ENCODE data around the gene KPRP. TPM values are rescaled to one million over a fixed set of nuclear protein-coding genes. Genes with fewer than 3 reads are reported as not detected.

KPRP gene
- total and polyA plus RNA-seq, 2 experiments from 2014 or later: not detected

DNA sequence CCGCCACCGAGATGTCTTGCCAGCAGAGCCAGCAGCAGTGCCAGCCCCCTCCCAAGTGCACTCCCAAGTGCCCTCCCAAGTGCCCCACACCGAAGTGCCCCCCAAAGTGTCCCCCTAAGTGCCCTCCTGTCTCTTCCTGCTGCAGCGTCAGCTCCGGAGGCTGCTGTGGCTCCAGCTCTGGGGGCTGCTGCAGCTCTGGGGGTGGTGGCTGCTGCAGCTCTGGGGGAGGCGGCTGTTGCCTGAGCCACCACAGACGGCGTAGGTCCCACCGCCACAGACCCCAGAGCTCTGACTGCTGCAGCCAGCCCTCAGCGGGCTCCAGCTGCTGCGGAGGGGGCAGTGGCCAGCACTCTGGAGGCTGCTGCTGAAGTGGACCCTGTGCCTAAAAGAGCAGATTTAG, 18.5 kb downstream of the KPRP start:
- no peak overlapping the region for H2AFZ ChIP-seq
- no peaks in the 10 kb centered on the region for H3K4me1 ChIP-seq (ENCODE audit: insufficient read depth)
- peaks cover 5% of the 10 kb centered on the region; the same call in 2 of the 3 replicates for H3K9me3 Mint-ChIP-seq
- H3K4me3 Mint-ChIP-seq: no peak overlapping the region
- H3K79me2 ChIP-seq (replicated peaks; ENCODE audit: insufficient read depth): no peaks in the 10 kb centered on the region
- H3K27ac Mint-ChIP-seq: no peak overlapping the region
- no peak overlapping the region for H3K4me2 ChIP-seq
- H3K27me3 Mint-ChIP-seq (ENCODE audit: insufficient read depth, low read depth, poor library complexity): peaks cover 8% of the 10 kb centered on the region
- no peaks in the 10 kb centered on the region for H3K27me3 ChIP-seq (ENCODE audit: insufficient read depth)
- TF ChIP-seq CTCF (conservative IDR thresholded peaks at IDR 0.05; ENCODE audit: low read depth in 2 of 2): no peak
- no peak for TF ChIP-seq JUNB (IDR thresholded peaks at IDR 0.05; ENCODE audit: unreplicated experiment)
- TF ChIP-seq CREB1 (CRISPR knock-in tag; IDR thresholded peaks at IDR 0.05; ENCODE audit: low read depth): no peak
- TF ChIP-seq EZH2phosphoT487 (IDR thresholded peaks at IDR 0.05; ENCODE audit: unreplicated experiment): no peak
- TF ChIP-seq, protein P1, sequence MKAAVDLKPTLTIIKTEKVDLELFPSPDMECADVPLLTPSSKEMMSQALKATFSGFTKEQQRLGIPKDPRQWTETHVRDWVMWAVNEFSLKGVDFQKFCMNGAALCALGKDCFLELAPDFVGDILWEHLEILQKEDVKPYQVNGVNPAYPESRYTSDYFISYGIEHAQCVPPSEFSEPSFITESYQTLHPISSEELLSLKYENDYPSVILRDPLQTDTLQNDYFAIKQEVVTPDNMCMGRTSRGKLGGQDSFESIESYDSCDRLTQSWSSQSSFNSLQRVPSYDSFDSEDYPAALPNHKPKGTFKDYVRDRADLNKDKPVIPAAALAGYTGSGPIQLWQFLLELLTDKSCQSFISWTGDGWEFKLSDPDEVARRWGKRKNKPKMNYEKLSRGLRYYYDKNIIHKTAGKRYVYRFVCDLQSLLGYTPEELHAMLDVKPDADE (IDR thresholded peaks at IDR 0.05): no peak
- TF ChIP-seq POLR2AphosphoS5 (IDR thresholded peaks at IDR 0.05; ENCODE audit: low read depth): no peak
- TF ChIP-seq ZNF331 (CRISPR knock-in tag; IDR thresholded peaks at IDR 0.05; ENCODE audit: low read depth): no peak
- TF ChIP-seq EZH2 (IDR thresholded peaks at IDR 0.05; ENCODE audit: low read depth, unreplicated experiment): no peak
- TF ChIP-seq STAT1 (IDR thresholded peaks at IDR 0.05; ENCODE audit: unreplicated experiment): no peak
- TF ChIP-seq, protein P2, sequence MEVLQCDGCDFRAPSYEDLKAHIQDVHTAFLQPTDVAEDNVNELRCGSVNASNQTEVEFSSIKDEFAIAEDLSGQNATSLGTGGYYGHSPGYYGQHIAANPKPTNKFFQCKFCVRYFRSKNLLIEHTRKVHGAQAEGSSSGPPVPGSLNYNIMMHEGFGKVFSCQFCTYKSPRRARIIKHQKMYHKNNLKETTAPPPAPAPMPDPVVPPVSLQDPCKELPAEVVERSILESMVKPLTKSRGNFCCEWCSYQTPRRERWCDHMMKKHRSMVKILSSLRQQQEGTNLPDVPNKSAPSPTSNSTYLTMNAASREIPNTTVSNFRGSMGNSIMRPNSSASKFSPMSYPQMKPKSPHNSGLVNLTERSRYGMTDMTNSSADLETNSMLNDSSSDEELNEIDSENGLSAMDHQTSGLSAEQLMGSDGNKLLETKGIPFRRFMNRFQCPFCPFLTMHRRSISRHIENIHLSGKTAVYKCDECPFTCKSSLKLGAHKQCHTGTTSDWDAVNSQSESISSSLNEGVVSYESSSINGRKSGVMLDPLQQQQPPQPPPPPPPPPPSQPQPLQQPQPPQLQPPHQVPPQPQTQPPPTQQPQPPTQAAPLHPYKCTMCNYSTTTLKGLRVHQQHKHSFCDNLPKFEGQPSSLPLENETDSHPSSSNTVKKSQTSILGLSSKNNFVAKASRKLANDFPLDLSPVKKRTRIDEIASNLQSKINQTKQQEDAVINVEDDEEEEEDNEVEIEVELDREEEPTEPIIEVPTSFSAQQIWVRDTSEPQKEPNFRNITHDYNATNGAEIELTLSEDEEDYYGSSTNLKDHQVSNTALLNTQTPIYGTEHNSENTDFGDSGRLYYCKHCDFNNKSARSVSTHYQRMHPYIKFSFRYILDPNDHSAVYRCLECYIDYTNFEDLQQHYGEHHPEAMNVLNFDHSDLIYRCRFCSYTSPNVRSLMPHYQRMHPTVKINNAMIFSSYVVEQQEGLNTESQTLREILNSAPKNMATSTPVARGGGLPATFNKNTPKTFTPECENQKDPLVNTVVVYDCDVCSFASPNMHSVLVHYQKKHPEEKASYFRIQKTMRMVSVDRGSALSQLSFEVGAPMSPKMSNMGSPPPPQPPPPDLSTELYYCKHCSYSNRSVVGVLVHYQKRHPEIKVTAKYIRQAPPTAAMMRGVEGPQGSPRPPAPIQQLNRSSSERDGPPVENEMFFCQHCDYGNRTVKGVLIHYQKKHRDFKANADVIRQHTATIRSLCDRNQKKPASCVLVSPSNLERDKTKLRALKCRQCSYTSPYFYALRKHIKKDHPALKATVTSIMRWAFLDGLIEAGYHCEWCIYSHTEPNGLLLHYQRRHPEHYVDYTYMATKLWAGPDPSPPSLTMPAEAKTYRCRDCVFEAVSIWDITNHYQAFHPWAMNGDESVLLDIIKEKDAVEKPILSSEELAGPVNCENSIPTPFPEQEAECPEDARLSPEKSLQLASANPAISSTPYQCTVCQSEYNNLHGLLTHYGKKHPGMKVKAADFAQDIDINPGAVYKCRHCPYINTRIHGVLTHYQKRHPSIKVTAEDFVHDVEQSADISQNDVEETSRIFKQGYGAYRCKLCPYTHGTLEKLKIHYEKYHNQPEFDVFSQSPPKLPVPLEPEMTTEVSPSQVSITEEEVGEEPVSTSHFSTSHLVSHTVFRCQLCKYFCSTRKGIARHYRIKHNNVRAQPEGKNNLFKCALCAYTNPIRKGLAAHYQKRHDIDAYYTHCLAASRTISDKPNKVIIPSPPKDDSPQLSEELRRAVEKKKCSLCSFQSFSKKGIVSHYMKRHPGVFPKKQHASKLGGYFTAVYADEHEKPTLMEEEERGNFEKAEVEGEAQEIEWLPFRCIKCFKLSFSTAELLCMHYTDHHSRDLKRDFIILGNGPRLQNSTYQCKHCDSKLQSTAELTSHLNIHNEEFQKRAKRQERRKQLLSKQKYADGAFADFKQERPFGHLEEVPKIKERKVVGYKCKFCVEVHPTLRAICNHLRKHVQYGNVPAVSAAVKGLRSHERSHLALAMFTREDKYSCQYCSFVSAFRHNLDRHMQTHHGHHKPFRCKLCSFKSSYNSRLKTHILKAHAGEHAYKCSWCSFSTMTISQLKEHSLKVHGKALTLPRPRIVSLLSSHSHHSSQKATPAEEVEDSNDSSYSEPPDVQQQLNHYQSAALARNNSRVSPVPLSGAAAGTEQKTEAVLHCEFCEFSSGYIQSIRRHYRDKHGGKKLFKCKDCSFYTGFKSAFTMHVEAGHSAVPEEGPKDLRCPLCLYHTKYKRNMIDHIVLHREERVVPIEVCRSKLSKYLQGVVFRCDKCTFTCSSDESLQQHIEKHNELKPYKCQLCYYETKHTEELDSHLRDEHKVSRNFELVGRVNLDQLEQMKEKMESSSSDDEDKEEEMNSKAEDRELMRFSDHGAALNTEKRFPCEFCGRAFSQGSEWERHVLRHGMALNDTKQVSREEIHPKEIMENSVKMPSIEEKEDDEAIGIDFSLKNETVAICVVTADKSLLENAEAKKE (CRISPR knock-in tag; IDR thresholded peaks at IDR 0.05): no peak
- no peak for TF ChIP-seq NANOG (IDR thresholded peaks at IDR 0.05; ENCODE audit: borderline replicate concordance)
- no peak for TF ChIP-seq ZNF114 (CRISPR knock-in tag; IDR thresholded peaks at IDR 0.05)
- TF ChIP-seq, protein P3, sequence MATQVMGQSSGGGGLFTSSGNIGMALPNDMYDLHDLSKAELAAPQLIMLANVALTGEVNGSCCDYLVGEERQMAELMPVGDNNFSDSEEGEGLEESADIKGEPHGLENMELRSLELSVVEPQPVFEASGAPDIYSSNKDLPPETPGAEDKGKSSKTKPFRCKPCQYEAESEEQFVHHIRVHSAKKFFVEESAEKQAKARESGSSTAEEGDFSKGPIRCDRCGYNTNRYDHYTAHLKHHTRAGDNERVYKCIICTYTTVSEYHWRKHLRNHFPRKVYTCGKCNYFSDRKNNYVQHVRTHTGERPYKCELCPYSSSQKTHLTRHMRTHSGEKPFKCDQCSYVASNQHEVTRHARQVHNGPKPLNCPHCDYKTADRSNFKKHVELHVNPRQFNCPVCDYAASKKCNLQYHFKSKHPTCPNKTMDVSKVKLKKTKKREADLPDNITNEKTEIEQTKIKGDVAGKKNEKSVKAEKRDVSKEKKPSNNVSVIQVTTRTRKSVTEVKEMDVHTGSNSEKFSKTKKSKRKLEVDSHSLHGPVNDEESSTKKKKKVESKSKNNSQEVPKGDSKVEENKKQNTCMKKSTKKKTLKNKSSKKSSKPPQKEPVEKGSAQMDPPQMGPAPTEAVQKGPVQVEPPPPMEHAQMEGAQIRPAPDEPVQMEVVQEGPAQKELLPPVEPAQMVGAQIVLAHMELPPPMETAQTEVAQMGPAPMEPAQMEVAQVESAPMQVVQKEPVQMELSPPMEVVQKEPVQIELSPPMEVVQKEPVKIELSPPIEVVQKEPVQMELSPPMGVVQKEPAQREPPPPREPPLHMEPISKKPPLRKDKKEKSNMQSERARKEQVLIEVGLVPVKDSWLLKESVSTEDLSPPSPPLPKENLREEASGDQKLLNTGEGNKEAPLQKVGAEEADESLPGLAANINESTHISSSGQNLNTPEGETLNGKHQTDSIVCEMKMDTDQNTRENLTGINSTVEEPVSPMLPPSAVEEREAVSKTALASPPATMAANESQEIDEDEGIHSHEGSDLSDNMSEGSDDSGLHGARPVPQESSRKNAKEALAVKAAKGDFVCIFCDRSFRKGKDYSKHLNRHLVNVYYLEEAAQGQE (IDR thresholded peaks at IDR 0.05; ENCODE audit: unreplicated experiment): no peak
- DNase-seq (ENCODE audit: low spot score) (no peak), ATAC-seq (no peak)
- H3K36me3 Mint-ChIP-seq (ENCODE audit: low read depth): no peaks in the 10 kb centered on the region; the same call in 2 of the 3 replicates
- H3K4me3 ChIP-seq: no peak overlapping the region
- H4K20me1 ChIP-seq (replicated peaks; ENCODE audit: insufficient read depth): no peaks in the 10 kb centered on the region
- H3K9me2 ChIP-seq (ENCODE audit: insufficient read depth): peaks cover 2% of the 10 kb centered on the region; the same call in 1 of the 2 replicates
- H3K36me3 ChIP-seq (ENCODE audit: insufficient read depth): no peaks in the 10 kb centered on the region
- H3K27ac ChIP-seq (ENCODE audit: low read depth): no peak overlapping the region
- H3F3A ChIP-seq (replicated peaks; ENCODE audit: low read depth): no peaks in the 10 kb centered on the region
- H3K4me1 Mint-ChIP-seq: no peaks in the 10 kb centered on the region

Data from GM23338 (cell line).